ENCODE data around the gene MORC2.

MORC2 gene

DNA sequence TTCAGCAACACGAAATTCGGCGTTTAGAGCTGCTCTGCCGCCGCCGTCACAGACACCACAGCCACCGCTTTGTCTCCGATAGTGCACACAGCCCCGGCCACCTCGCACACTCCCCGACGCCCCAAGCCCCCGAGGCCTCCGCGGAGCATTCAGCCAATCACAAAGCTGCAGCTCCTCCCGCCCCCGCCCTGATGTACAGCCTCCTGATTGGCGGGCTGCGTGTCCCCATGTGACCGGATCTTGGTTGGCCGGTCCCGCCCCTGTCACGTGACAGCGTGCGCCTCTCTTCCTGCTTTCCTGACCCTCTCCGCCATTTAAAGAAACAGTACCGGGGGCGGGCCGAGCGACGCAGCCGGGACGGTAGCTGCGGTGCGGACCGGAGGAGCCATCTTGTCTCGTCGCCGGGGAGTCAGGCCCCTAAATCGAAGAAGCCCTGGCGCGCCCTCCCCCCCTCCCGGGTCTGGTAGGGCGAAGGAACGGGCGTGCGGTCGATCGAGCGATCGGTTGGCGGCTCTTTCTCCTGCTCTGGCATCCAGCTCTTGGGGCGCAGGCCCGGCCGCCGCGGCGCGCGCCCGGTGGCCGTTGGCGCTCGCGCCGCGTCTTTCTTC lies 454 bp upstream of the MORC2 start, which contains the start of gene TUG1:
TSS of gene TUG1 (plus strand) at position 342 of the 608 bp plus-strand sequence.
- Histone ChIP-seq H3K27ac (peak within 1 kb of the TSS; percentile 93), H3K4me3 (peak within 1 kb of the TSS; percentile 82), H3K9me3 (ENCODE audit: low read depth, low read length) (peaks cover 48% of the 10 kb centered on the region), H3K36me3 (ENCODE audit: insufficient read depth, low read length) (peaks cover 63% of the 10 kb centered on the region), H3K9ac (ENCODE audit: insufficient read length) (peak within 1 kb of the TSS; percentile 96)
- TF ChIP-seq EZH2 (IDR thresholded peaks at IDR 0.05) (no peak), FOXP2 (optimal IDR thresholded peaks at IDR 0.05; ENCODE audit: control extremely low read depth, extremely low read length, insufficient read depth) (no peak), POLR2AphosphoS5 (IDR thresholded peaks at IDR 0.05; ENCODE audit: borderline replicate concordance, low read depth, low read length) (peak; percentile 83)
- DNase-seq (ENCODE audit: low read depth, low spot score), result peak; percentile 72

DNA sequence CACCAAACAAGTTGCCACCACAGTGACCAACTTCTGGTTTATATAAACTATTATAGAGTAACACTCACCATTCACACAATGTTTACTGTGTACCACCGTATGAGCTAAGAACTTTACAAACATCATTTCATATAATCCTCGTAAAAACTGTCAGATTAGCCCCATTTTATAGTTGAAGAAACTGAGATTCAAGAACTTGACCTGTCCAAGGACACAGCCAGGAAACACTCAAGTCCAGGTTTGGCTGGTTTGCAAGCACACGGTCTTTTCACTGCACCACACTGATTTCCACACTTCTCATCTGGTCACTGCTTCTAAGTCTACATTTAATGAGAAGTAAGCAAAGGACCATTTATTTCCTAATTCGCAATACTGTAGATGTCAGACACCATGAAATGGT lies 3.7 kb downstream of the MORC2 start:
- Histone ChIP-seq H3K36me3 (ENCODE audit: insufficient read depth, low read length) (peaks cover 25% of the 10 kb centered on the region), H3K9ac (ENCODE audit: insufficient read length) (no peak overlapping the region), H3K9me3 (ENCODE audit: low read depth, low read length) (peaks cover 11% of the 10 kb centered on the region; the same call in 1 of the 2 replicates), H3K4me3 (no peak overlapping the region), H3K27ac (no peak overlapping the region)
- DNase-seq (ENCODE audit: low read depth, low spot score), result no peak
- TF ChIP-seq POLR2AphosphoS5 (IDR thresholded peaks at IDR 0.05; ENCODE audit: borderline replicate concordance, low read depth, low read length) (no peak), FOXP2 (optimal IDR thresholded peaks at IDR 0.05; ENCODE audit: control extremely low read depth, extremely low read length, insufficient read depth) (no peak), EZH2 (IDR thresholded peaks at IDR 0.05) (no peak)

DNA sequence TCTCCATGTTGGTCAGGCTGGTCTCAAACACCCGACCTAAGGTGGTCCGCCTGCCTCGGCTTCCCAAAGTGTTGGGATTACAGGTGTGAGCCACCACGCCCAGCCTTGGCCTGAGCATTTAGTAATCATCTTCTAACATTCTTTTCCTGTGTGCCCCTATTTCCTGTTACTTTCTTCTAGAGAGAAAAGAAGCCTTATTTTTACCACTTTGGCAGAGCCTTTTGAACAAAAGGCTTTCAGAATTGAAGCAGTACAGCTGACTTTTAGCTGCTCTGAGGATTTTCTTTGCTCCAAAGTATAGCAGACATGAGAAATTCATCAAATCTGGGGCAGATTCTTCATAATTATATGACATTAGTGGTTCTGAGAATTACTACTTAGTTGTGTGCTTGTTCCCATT lies 13.4 kb downstream of the MORC2 start:
- H3K36me3 ChIP-seq (ENCODE audit: insufficient read depth, low read length), result peaks cover 44% of the 10 kb centered on the region
- no peak for DNase-seq (ENCODE audit: low read depth, low spot score)
- no peaks in the 10 kb centered on the region for H3K9me3 ChIP-seq (ENCODE audit: low read depth, low read length)
- no peak overlapping the region for H3K9ac ChIP-seq (ENCODE audit: insufficient read length)
- H3K27ac ChIP-seq, result no peak overlapping the region
- H3K4me3 ChIP-seq, result no peak overlapping the region
- TF ChIP-seq POLR2AphosphoS5 (IDR thresholded peaks at IDR 0.05; ENCODE audit: borderline replicate concordance, low read depth, low read length) (no peak), EZH2 (IDR thresholded peaks at IDR 0.05) (no peak)

DNA sequence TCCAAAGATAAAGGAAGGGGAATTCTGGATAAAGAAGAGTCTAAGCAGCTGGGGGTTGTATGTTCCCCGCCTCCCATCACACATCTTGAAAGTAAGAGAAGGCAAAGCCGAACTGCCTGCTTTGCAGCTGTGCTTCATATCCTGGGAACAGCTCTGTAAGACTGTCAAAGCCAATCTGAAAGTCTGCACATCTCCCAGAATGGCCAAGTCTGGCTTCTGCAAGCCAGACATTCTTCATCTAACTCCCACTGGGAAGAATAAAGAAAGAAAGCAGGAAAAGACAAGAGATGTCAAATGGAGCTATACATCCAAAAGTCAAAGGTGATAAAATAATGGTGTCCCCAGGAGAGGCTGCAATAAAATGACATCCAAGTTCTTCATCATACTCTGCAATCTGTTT lies 15.4 kb downstream of the MORC2 start:
- H3K4me3 ChIP-seq, result no peak overlapping the region
- H3K9ac ChIP-seq (ENCODE audit: insufficient read length), result no peak overlapping the region
- H3K9me3 ChIP-seq (ENCODE audit: low read depth, low read length), result no peaks in the 10 kb centered on the region
- H3K36me3 ChIP-seq (ENCODE audit: insufficient read depth, low read length), result peaks cover 64% of the 10 kb centered on the region
- DNase-seq (ENCODE audit: low read depth, low spot score), result no peak
- TF ChIP-seq EZH2 (IDR thresholded peaks at IDR 0.05) (no peak), FOXP2 (optimal IDR thresholded peaks at IDR 0.05; ENCODE audit: control extremely low read depth, extremely low read length, insufficient read depth) (no peak)
- H3K27ac ChIP-seq, result no peak overlapping the region

DNA sequence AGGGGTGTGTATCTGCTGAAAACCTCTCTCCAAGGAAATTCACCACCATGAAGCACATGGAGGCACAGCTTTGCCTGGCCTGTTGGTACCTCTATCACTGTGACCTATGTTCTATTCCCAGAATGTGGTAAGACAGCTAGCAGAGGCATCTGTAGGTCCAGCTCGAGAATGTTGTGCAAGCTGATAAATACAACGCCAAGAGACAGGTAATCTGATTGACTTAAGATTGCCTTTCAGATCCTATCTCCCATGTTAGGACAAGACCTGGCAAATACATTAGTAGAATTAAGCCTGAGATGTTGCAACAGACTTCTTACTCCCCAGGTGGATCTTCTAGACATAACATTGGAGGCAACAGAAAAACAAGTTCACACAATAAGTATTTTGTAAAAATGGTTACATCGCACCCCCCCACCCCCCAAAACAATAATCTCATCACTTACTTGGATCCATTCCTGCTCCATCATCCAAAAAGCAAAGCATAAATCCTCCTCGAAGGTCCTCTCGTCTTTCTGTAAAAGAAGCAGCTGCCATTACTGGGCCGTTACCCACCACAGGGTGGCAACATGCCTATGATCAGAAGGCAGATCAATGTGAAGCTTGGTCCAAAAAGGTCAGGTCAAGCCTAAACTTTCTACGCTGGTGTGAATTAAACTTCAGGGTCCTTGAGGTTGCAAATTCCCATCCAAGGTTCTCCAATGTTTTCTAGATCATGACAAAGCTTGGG lies 18.5 kb downstream of the MORC2 start:
- Histone ChIP-seq H3K36me3 (ENCODE audit: insufficient read depth, low read length) (peaks cover 87% of the 10 kb centered on the region), H3K4me3 (no peak overlapping the region), H3K9me3 (ENCODE audit: low read depth, low read length) (no peaks in the 10 kb centered on the region), H3K9ac (ENCODE audit: insufficient read length) (no peak overlapping the region), H3K27ac (no peak overlapping the region)
- DNase-seq (ENCODE audit: low read depth, low spot score), result no peak
- no peak for TF ChIP-seq EZH2 (IDR thresholded peaks at IDR 0.05)
- no peak for TF ChIP-seq FOXP2 (optimal IDR thresholded peaks at IDR 0.05; ENCODE audit: control extremely low read depth, extremely low read length, insufficient read depth)
- no peak for TF ChIP-seq POLR2AphosphoS5 (IDR thresholded peaks at IDR 0.05; ENCODE audit: borderline replicate concordance, low read depth, low read length)

DNA sequence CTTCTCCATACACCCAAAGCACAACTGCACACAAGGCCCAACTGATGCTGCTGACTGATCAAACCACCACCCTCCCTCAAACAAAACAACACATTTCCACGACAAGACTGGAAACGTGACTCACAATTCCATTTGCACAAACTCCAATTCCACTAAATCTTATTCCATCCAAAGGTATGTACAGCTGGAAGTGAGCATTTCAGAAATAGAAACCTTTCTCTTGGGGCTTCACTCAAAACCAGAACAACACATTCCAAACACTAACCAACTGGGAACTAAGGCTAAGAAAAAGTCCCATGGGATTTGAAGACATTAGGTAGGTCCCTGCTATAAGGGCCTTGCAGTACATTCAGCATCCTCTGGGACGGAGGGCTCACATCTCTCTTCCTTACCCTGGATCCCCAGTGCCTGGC lies 19.6 kb downstream of the MORC2 start:
- H3K36me3 ChIP-seq (ENCODE audit: insufficient read depth, low read length), result peaks cover 91% of the 10 kb centered on the region
- no peak overlapping the region for H3K27ac ChIP-seq
- no peak for DNase-seq (ENCODE audit: low read depth, low spot score)
- TF ChIP-seq FOXP2 (optimal IDR thresholded peaks at IDR 0.05; ENCODE audit: control extremely low read depth, extremely low read length, insufficient read depth) (no peak), EZH2 (IDR thresholded peaks at IDR 0.05) (no peak), POLR2AphosphoS5 (IDR thresholded peaks at IDR 0.05; ENCODE audit: borderline replicate concordance, low read depth, low read length) (no peak)
- H3K4me3 ChIP-seq, result no peak overlapping the region
- H3K9ac ChIP-seq (ENCODE audit: insufficient read length), result no peak overlapping the region
- H3K9me3 ChIP-seq (ENCODE audit: low read depth, low read length), result no peaks in the 10 kb centered on the region

DNA sequence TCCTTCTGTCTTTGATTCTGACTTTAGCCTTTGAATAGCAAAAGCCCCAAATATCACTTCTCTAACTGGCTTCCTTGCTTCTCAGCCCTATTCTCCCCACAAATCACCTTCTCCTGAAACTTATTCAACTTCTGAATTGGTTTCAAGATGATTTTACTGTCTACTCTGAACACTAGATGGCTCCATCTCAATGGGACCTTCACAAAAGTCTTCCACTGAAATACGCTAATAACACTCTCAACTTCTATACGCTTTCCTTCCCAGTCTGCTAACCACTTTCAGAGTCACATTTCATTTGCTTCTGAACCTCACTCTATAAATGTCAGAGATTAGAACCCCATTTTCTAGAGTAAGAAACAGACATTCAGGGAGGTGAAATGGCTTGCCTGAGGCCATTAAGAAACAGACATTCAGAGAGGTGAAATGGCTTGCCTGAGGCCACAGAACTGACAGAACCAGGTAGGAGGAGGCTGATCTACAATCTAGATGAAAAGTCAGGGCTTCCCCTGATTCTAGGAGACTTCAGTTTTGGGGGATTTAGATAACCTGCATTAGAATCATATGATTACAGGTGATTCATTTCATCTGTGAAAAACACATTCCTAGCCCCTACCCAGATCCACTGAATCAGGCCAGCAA lies 20.6 kb downstream of the MORC2 start:
- H3K4me3 ChIP-seq, result no peak overlapping the region
- H3K27ac ChIP-seq, result no peak overlapping the region
- TF ChIP-seq FOXP2 (optimal IDR thresholded peaks at IDR 0.05; ENCODE audit: control extremely low read depth, extremely low read length, insufficient read depth) (no peak), EZH2 (IDR thresholded peaks at IDR 0.05) (no peak), POLR2AphosphoS5 (IDR thresholded peaks at IDR 0.05; ENCODE audit: borderline replicate concordance, low read depth, low read length) (no peak)
- H3K36me3 ChIP-seq (ENCODE audit: insufficient read depth, low read length), result peaks cover 95% of the 10 kb centered on the region
- DNase-seq (ENCODE audit: low read depth, low spot score), result no peak
- H3K9ac ChIP-seq (ENCODE audit: insufficient read length), result no peak overlapping the region
- no peaks in the 10 kb centered on the region for H3K9me3 ChIP-seq (ENCODE audit: low read depth, low read length)

DNA sequence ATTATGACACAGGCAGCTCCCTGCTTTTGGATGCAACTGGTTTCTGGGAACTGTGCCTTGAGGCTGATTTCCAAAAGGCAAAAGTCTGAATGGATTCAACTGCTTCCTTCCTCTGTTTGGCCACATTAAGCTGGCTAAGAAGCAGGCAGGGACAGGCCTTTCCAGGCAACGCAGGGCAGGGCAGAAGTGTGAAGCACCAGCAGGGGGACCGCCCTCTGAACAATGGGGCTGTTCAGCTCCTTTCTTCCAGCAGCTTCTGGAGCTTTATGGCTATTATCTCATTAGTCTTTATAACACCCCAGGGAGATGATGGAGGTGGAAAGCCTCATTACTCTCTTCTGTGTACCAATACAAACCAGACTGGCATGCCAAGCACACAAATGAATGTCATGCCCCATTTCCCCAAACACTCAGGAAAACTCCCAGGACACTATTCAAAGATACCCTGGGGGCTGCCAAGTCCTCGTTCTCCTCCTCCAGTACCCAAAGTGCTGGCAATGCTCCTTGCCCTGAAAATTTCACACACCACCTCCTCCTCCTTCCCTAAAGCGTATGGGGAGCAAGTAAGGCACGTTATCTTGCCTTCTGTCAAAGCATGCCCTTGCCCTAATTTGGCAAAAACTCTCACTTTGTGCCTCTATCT lies 21.3 kb downstream of the MORC2 start:
- no peak overlapping the region for H3K9ac ChIP-seq (ENCODE audit: insufficient read length)
- DNase-seq (ENCODE audit: low read depth, low spot score), result no peak
- H3K27ac ChIP-seq, result no peak overlapping the region
- H3K4me3 ChIP-seq, result no peak overlapping the region
- peaks cover 95% of the 10 kb centered on the region for H3K36me3 ChIP-seq (ENCODE audit: insufficient read depth, low read length)
- TF ChIP-seq EZH2 (IDR thresholded peaks at IDR 0.05) (no peak), POLR2AphosphoS5 (IDR thresholded peaks at IDR 0.05; ENCODE audit: borderline replicate concordance, low read depth, low read length) (no peak), FOXP2 (optimal IDR thresholded peaks at IDR 0.05; ENCODE audit: control extremely low read depth, extremely low read length, insufficient read depth) (no peak)
- no peaks in the 10 kb centered on the region for H3K9me3 ChIP-seq (ENCODE audit: low read depth, low read length)

Data from SK-N-MC (cell line).